Measurements from ENCODE around the gene TK1.
A peak's percentile ranks its signal among the peaks of the same experiment; 100 is the strongest.

The TK1 gene

GRCh38 chr17:78180083-78180482, 6.8 kb downstream of the TK1 start:
- ChIA-PET CTCF (interaction anchor here (1.1 to 1.4 kb wide), 3 partner anchors 11 to 69 kb away, joined by 3 to 4 read pairs (median 3); no protein-coding TSS in a partner anchor), POLR2A (no interaction called here)
- Histone ChIP-seq H3K36me3 (ENCODE audit: control insufficient read depth in 4 of 4, insufficient read depth in 4 of 4, low read length in 3 of 4) (peaks cover 0 to 73% (median 8%) of the 10 kb centered on the region in 4 experiments), H3K4me3 (ENCODE audit: control insufficient read depth in 1 of 7, extremely low read depth in 1 of 7, insufficient read depth in 4 of 7, low read depth in 2 of 7, low read length in 6 of 7) (peak overlapping the region in 2 of 7 experiments; percentile 36 to 42), H3K4me1 (ENCODE audit: control extremely low read depth in 1 of 4, control insufficient read depth in 4 of 4, insufficient read depth in 4 of 4, low read length in 3 of 4) (peaks cover 0 to 13% (median 11%) of the 10 kb centered on the region in 4 experiments), H3K9me3 (ENCODE audit: control extremely low read depth in 1 of 5, control insufficient read depth in 4 of 5, insufficient read depth in 2 of 5, low read depth in 1 of 5, low read length in 4 of 5) (no peaks in the 10 kb centered on the region), H3K27me3 (replicated peaks in 2 of 5; ENCODE audit: control insufficient read depth in 4 of 5, insufficient read depth in 5 of 5, low read length in 4 of 5) (no peaks in the 10 kb centered on the region), H3K27ac (ENCODE audit: insufficient read depth in 1 of 2, low read depth in 1 of 2, low read length in 2 of 2, poor library complexity in 1 of 2, severe bottlenecking in 2 of 2) (peak overlapping the region in 1 of 2 experiments; percentile 29)
- 73% methylated on average over 6 of the region's 14 CpGs for WGBS (ENCODE audit: insufficient coverage)
- no peak for DNase-seq

- H3K4me1 ChIP-seq (ENCODE audit: control extremely low read depth in 1 of 4, control insufficient read depth in 4 of 4, insufficient read depth in 4 of 4, low read length in 3 of 4), result peaks cover 0 to 12% (median 8%) of the 10 kb centered on the region in 4 experiments
- CTCF ChIA-PET, result interaction anchor here (0.7 to 1.3 kb wide), 3 partner anchors 10 to 68 kb away, joined by 3 to 4 read pairs (median 3); no protein-coding TSS in a partner anchor
- H3K27me3 ChIP-seq (replicated peaks in 2 of 5; ENCODE audit: control insufficient read depth in 4 of 5, insufficient read depth in 5 of 5, low read length in 4 of 5), result no peaks in the 10 kb centered on the region
- POLR2A ChIA-PET, result no interaction called here
- no peak overlapping the region for H3K4me3 ChIP-seq (ENCODE audit: control insufficient read depth in 1 of 7, extremely low read depth in 1 of 7, insufficient read depth in 4 of 7, low read depth in 2 of 7, low read length in 6 of 7)
- no peak overlapping the region for H3K27ac ChIP-seq (ENCODE audit: insufficient read depth in 1 of 2, low read depth in 1 of 2, low read length in 2 of 2, poor library complexity in 1 of 2, severe bottlenecking in 2 of 2)
- no peaks in the 10 kb centered on the region for H3K9me3 ChIP-seq (ENCODE audit: control extremely low read depth in 1 of 5, control insufficient read depth in 4 of 5, insufficient read depth in 2 of 5, low read depth in 1 of 5, low read length in 4 of 5)
- 95% methylated on average over 15 of the region's 17 CpGs for WGBS (ENCODE audit: insufficient coverage)
- H3K36me3 ChIP-seq (ENCODE audit: control insufficient read depth in 4 of 4, insufficient read depth in 4 of 4, low read length in 3 of 4), result peaks cover 0 to 73% (median 12%) of the 10 kb centered on the region in 4 experiments
- no peak for DNase-seq
Observed at GRCh38 chr17:78179372-78179771, 7.5 kb downstream of the TK1 start.

- peaks cover 0 to 27% (median 22%) of the 10 kb centered on the region in 4 experiments for H3K4me1 ChIP-seq (ENCODE audit: control extremely low read depth in 1 of 4, control insufficient read depth in 4 of 4, insufficient read depth in 4 of 4, low read length in 3 of 4)
- CTCF ChIA-PET, result interaction anchor here (0.6 to 8.8 kb wide), 18 partner anchors 10 to 160 kb away, joined by 3 to 76 read pairs (median 5); partner anchors contain the start of genes AFMID, TK1 and TMC8
Observed at GRCh38 chr17:78176548-78177025, 10.3 kb downstream of the TK1 start.

GRCh38 chr17:78175643-78175981, 11.2 kb downstream of the TK1 start:
- Histone ChIP-seq H3K36me3 (ENCODE audit: control insufficient read depth in 4 of 4, insufficient read depth in 4 of 4, low read length in 3 of 4) (peaks cover 0 to 67% (median 28%) of the 10 kb centered on the region in 4 experiments), H3K27me3 (replicated peaks in 2 of 5; ENCODE audit: control insufficient read depth in 4 of 5, insufficient read depth in 5 of 5, low read length in 4 of 5) (no peaks in the 10 kb centered on the region), H3K4me1 (ENCODE audit: control extremely low read depth in 1 of 4, control insufficient read depth in 4 of 4, insufficient read depth in 4 of 4, low read length in 3 of 4) (peaks cover 0 to 31% (median 24%) of the 10 kb centered on the region in 4 experiments), H3K4me3 (ENCODE audit: control insufficient read depth in 1 of 7, extremely low read depth in 1 of 7, insufficient read depth in 4 of 7, low read depth in 2 of 7, low read length in 6 of 7) (no peak overlapping the region), H3K9me3 (ENCODE audit: control extremely low read depth in 1 of 5, control insufficient read depth in 4 of 5, insufficient read depth in 2 of 5, low read depth in 1 of 5, low read length in 4 of 5) (no peaks in the 10 kb centered on the region), H3K27ac (ENCODE audit: insufficient read depth in 1 of 2, low read depth in 1 of 2, low read length in 2 of 2, poor library complexity in 1 of 2, severe bottlenecking in 2 of 2) (no peak overlapping the region)
- CTCF ChIA-PET, result interaction anchor here (0.9 to 8.8 kb wide), 12 partner anchors 12 to 65 kb away, joined by 3 to 76 read pairs (median 6); partner anchors contain the start of gene TMC8
- DNase-seq, result no peak
- POLR2A ChIA-PET, result no interaction called here
- WGBS (ENCODE audit: insufficient coverage), result 98% methylated on average over 14 of the region's 14 CpGs

More at GRCh38 chr17:78176548-78177025, 10.3 kb downstream of the TK1 start:
- H3K27me3 ChIP-seq (replicated peaks in 2 of 5; ENCODE audit: control insufficient read depth in 4 of 5, insufficient read depth in 5 of 5, low read length in 4 of 5), result no peaks in the 10 kb centered on the region
- POLR2A ChIA-PET, result interaction anchor here (0.9 to 1.0 kb wide), 2 partner anchors 37 to 63 kb away, joined by 3 read pairs; no protein-coding TSS in a partner anchor
- no peak overlapping the region for H3K27ac ChIP-seq (ENCODE audit: insufficient read depth in 1 of 2, low read depth in 1 of 2, low read length in 2 of 2, poor library complexity in 1 of 2, severe bottlenecking in 2 of 2)
- 1% methylated on average over 9 of the region's 14 CpGs for WGBS (ENCODE audit: insufficient coverage)
- H3K9me3 ChIP-seq (ENCODE audit: control extremely low read depth in 1 of 5, control insufficient read depth in 4 of 5, insufficient read depth in 2 of 5, low read depth in 1 of 5, low read length in 4 of 5), result no peaks in the 10 kb centered on the region
- peak; percentile 65 to 79 (median 78) for DNase-seq
- peaks cover 0 to 70% (median 22%) of the 10 kb centered on the region in 4 experiments for H3K36me3 ChIP-seq (ENCODE audit: control insufficient read depth in 4 of 4, insufficient read depth in 4 of 4, low read length in 3 of 4)
- no peak overlapping the region for H3K4me3 ChIP-seq (ENCODE audit: control insufficient read depth in 1 of 7, extremely low read depth in 1 of 7, insufficient read depth in 4 of 7, low read depth in 2 of 7, low read length in 6 of 7)

- H3K4me3 ChIP-seq (ENCODE audit: control insufficient read depth in 1 of 7, extremely low read depth in 1 of 7, insufficient read depth in 4 of 7, low read depth in 2 of 7, low read length in 6 of 7), result no peak overlapping the region
- no peak for DNase-seq
- CTCF ChIA-PET, result interaction anchor here (0.9 to 8.8 kb wide), 8 partner anchors 8 to 64 kb away, joined by 3 to 76 read pairs (median 7); partner anchors contain the start of gene TMC8
- no peak overlapping the region for H3K27ac ChIP-seq (ENCODE audit: insufficient read depth in 1 of 2, low read depth in 1 of 2, low read length in 2 of 2, poor library complexity in 1 of 2, severe bottlenecking in 2 of 2)
- POLR2A ChIA-PET, result no interaction called here
- no peaks in the 10 kb centered on the region for H3K27me3 ChIP-seq (replicated peaks in 2 of 5; ENCODE audit: control insufficient read depth in 4 of 5, insufficient read depth in 5 of 5, low read length in 4 of 5)
- H3K9me3 ChIP-seq (ENCODE audit: control extremely low read depth in 1 of 5, control insufficient read depth in 4 of 5, insufficient read depth in 2 of 5, low read depth in 1 of 5, low read length in 4 of 5), result no peaks in the 10 kb centered on the region
- 94% methylated on average over 28 of the region's 28 CpGs for WGBS (ENCODE audit: insufficient coverage)
- H3K36me3 ChIP-seq (ENCODE audit: control insufficient read depth in 4 of 4, insufficient read depth in 4 of 4, low read length in 3 of 4), result peaks cover 0 to 62% (median 28%) of the 10 kb centered on the region in 4 experiments
- peaks cover 0 to 31% (median 22%) of the 10 kb centered on the region in 4 experiments for H3K4me1 ChIP-seq (ENCODE audit: control extremely low read depth in 1 of 4, control insufficient read depth in 4 of 4, insufficient read depth in 4 of 4, low read length in 3 of 4)
Observed at GRCh38 chr17:78174870-78175642, 11.8 kb downstream of the TK1 start.

- no peak for DNase-seq
- H3K27ac ChIP-seq (ENCODE audit: insufficient read depth in 1 of 2, low read depth in 1 of 2, low read length in 2 of 2, poor library complexity in 1 of 2, severe bottlenecking in 2 of 2), result no peak overlapping the region
- 99% methylated on average over 11 of the region's 15 CpGs for WGBS (ENCODE audit: insufficient coverage)
- H3K9me3 ChIP-seq (ENCODE audit: control extremely low read depth in 1 of 5, control insufficient read depth in 4 of 5, insufficient read depth in 2 of 5, low read depth in 1 of 5, low read length in 4 of 5), result no peaks in the 10 kb centered on the region
- H3K36me3 ChIP-seq (ENCODE audit: control insufficient read depth in 4 of 4, insufficient read depth in 4 of 4, low read length in 3 of 4), result peaks cover 0 to 56% (median 28%) of the 10 kb centered on the region in 4 experiments
- POLR2A ChIA-PET, result no interaction called here
- no peak overlapping the region for H3K4me3 ChIP-seq (ENCODE audit: control insufficient read depth in 1 of 7, extremely low read depth in 1 of 7, insufficient read depth in 4 of 7, low read depth in 2 of 7, low read length in 6 of 7)
- CTCF ChIA-PET, result interaction anchor here (1.1 to 8.8 kb wide), 4 partner anchors 9 to 61 kb away, joined by 4 to 76 read pairs (median 23); no protein-coding TSS in a partner anchor
- no peaks in the 10 kb centered on the region for H3K27me3 ChIP-seq (replicated peaks in 2 of 5; ENCODE audit: control insufficient read depth in 4 of 5, insufficient read depth in 5 of 5, low read length in 4 of 5)
- peaks cover 0 to 36% (median 28%) of the 10 kb centered on the region in 4 experiments for H3K4me1 ChIP-seq (ENCODE audit: control extremely low read depth in 1 of 4, control insufficient read depth in 4 of 4, insufficient read depth in 4 of 4, low read length in 3 of 4)
Observed at GRCh38 chr17:78174346-78174869, 12.4 kb downstream of the TK1 start.
